ENCODE results near the gene PTPN2. TPM values are rescaled to one million over a fixed set of nuclear protein-coding genes. Genes with fewer than 3 reads are reported as not detected.
"Not testable (repeated sequence)": the region's sequence is repeated elsewhere in the genome, so short reads cannot be mapped to it uniquely, and the experiment has no call there.

PTPN2 gene
- total RNA-seq, 1 donor from 2014 or later = 21.3 TPM

GRCh38 chr18:12890964-12891363 lies 6.9 kb upstream of the PTPN2 start:
- DNase-seq = no peak

- DNase-seq = peak; percentile 51
Observed at GRCh38 chr18:12886498-12887126, 2.6 kb upstream of the PTPN2 start.

GRCh38 chr18:12885500-12885899 lies 1.5 kb upstream of the PTPN2 start:
- DNase-seq = no peak

DNA sequence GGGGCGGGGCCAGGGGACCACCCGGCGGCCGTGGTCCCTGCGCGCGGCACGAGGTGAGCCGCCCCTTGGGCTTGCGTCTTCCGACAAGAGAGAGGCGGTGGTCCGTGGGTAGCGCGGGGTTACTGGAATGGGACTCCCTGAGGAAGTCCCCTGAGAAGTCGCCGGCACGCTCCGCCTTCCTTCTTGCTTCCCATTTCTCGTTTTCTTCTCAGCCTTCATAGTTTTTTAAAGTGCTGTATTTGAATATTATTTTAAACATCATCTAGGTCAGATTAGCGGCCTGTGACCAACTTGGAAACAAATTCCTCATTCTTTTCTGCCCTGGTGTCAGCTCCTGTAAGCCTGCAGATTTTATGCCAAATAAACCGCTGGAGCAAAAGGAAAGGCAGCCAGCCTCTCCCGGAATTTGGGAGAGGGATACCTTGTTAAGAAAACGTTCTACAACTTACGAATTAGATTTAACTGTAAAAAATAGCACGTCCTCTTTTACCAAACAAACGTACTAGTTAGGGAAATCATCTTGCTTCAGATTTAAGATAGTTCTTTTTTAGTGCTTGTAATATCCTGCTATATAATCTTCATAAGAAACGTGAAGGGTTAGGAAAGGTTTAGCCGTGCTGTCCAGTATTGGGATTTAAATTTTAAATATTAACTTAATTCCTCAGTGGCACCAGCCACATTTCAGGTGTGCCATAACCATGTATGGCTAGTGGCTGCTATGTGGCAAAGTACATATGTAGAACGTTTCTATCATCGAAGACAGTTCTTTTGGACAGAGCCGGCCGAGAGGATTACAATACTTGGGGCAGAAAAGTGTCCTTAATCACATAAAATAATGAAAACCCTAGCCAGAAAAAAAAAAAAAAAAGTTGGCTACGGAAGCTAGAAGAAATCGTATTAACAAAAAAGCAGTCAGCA lies 628 bp upstream of the PTPN2 start:
- no peak for DNase-seq

GRCh38 chr18:12883372-12883683 lies 709 bp downstream of the PTPN2 start:
- no peak for DNase-seq

GRCh38 chr18:12882453-12883371 lies 1.3 kb downstream of the PTPN2 start:
- DNase-seq = no peak

DNA sequence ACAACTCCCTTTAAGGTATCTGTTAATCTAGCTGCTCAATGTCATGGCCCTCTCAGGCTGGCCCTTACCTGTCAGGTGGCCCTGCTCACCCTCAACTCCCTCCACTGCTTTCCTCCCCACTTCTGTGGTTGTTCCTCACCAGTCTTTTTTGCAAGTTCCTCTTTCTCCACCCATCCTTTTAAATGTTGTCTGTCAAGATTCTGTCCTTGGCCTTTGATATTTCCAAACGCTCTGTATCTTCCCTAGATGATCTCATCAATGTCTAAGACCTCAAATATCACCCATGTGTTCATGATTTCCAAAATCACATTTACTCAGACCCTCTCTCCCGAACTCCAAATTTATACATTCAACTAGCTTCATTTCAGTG lies 3.5 kb downstream of the PTPN2 start:
- DNase-seq = no peak

GRCh38 chr18:12879840-12880540 lies 4.0 kb downstream of the PTPN2 start:
- DNase-seq = no peak

- DNase-seq = not testable (repeated sequence)
Observed at GRCh38 chr18:12874992-12875391, 9.0 kb downstream of the PTPN2 start.

- DNase-seq = not testable (repeated sequence)
Observed at GRCh38 chr18:12873961-12874567, 10.0 kb downstream of the PTPN2 start.

GRCh38 chr18:12872408-12872807 lies 11.6 kb downstream of the PTPN2 start:
- DNase-seq = no peak

DNA sequence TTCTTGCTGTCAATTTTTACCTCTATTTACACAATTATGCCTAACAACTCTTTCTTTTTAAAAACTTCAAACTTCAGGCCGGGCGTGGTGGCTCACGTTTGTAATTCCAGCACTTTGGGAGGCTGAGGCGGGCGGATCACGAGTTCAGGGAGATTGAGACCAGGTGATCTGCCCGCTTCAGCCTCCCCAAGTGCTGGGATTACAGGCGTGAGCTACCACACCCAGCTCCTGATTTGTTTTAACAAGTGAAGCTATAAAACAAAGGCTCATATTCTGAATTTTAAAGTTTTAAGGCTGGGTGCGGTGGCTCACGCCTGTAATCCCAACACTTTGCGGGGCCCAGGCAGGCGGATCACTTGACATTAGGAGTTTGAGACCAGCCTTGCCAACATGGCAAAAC lies 15.5 kb downstream of the PTPN2 start:
- no peak for DNase-seq

DNA sequence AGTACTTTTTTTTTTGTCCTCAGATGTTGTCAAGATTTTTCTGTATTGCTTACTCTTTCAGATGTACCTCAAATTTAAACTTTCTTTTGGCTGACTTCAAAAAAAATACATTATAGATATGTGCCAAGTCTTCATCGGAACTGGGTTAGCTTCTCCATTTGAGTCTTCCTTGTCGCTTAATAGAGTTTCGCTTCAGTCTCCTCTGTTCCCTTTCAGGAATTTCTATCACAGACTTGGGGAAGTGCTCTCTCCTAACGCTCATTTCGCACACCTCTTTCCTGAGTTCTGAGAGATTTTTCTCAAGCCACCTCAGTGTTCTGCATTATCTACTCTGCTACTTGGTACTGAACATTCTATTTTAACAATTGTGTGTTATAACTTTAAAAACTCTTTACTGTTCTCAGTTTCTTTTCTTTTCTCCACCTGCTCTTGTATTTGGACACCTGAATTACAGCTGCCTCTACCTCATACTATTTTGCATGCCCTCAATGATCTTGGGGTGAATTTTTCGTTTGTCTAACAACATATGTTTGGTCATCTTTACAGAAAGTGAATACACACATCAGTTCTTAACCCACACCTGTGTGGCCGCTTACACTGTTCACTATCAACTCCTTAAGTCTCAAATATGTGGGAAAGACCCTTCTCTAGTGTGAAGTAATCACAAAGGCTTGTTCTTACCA lies 16.5 kb downstream of the PTPN2 start:
- no peak for DNase-seq

- DNase-seq = no peak
Observed at GRCh38 chr18:12863687-12864216, 20.3 kb downstream of the PTPN2 start.

GRCh38 chr18:12862874-12863482 lies 21.1 kb downstream of the PTPN2 start:
- DNase-seq = no peak

DNA sequence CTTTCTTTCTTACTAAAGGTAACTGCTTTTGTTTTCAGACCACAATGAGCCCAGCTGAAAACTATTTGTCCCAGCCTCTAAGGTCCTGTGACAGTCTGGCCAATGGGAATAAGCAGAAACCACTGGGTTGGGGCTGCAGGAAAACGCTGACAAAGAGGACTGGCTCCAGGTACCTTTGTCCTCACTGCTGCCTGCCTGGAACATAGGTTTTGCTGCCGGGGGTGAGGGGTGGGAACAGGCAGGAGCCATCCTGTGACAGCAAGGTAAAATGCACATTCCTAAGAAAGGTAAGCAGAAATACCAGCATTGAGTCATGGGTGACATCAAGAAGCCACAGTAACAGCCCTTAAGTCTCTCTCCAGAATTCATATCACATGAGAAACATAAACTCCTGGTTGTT lies 21.6 kb downstream of the PTPN2 start:
- DNase-seq = no peak

GRCh38 chr18:12861637-12862036 lies 22.4 kb downstream of the PTPN2 start:
- no peak for DNase-seq

- no peak for DNase-seq
Observed at GRCh38 chr18:12860530-12860929, 23.5 kb downstream of the PTPN2 start.

DNA sequence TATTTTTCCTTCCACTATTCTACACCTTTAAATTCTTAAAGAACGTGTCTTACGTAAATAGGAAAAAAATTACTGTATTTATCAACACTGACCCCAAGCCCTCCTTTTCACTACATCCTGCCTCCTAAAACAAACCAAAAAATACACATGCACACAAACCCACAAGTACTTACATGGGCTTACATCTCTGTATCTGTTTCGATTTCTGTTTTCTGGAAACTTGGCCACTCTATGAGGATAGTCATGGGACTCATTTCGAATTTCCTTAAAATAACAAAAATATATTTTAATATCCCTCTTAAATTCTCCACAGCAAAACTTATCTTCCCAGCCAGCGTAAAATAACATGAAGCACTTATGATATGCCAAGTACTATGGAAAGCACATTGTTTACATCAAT lies 25.0 kb downstream of the PTPN2 start:
- DNase-seq = no peak

GRCh38 chr18:12857991-12858544 lies 26.0 kb downstream of the PTPN2 start:
- no peak for DNase-seq
